Measurements from ENCODE around the gene RAE1.
"Not testable (repeated sequence)": the region's sequence is repeated elsewhere in the genome, so short reads cannot be mapped to it uniquely, and the experiment has no call there.

DNA sequence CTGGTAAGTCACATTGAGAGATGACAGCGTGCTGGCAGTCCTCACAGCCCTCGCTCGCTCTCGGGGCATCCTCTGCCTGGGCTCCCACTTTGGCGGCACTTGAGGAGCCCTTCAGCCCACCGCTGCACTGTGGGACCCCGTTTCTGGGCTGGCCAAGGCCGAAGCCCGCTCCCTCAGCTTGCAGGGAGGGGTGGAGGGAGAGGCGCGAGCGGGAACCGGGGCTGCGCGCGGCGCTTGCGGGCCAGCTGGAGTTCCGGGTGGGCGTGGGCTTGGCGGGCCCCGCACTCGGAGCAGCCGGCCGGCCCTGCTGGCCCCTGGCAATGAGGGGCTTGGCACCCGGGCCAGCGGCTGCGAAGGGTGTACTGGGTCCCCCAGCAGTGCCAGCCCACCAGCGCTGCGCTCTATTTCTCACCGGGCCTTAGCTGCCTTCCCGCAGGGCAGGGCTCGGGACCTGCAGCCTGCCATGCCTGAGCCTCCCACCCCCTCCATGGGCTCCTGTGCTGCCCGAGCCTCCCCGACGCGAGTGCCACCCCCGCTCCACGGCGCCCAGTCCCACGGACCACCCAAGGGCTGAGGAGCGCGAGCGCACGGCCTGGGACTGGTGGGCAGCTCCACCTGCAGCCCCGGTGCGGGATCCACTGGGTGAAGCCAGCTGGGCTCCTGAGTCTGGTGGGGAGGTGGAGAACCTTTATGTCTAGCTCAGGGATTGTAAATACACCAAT, 2.7 kb upstream of the RAE1 start:
- not testable (repeated sequence) for TF ChIP-seq CTCF, POLR2A (IDR thresholded peaks at IDR 0.05)

Data from right lobe of liver (tissue), 4 donors.